CD4-positive, alpha-beta T cell treated with Interferon gamma for 1 hour (primary cell): ENCODE measurements around the gene RILPL1.
A peak's percentile ranks its signal among the peaks of the same experiment; 100 is the strongest.
"Not testable (repeated sequence)": the region's sequence is repeated elsewhere in the genome, so short reads cannot be mapped to it uniquely, and the experiment has no call there.

Experiments used
- DNase-seq: peaks from one replicate; pipeline ENCODE4 v3.0.0-alpha.2; 2020

The RILPL1 gene, protein sequence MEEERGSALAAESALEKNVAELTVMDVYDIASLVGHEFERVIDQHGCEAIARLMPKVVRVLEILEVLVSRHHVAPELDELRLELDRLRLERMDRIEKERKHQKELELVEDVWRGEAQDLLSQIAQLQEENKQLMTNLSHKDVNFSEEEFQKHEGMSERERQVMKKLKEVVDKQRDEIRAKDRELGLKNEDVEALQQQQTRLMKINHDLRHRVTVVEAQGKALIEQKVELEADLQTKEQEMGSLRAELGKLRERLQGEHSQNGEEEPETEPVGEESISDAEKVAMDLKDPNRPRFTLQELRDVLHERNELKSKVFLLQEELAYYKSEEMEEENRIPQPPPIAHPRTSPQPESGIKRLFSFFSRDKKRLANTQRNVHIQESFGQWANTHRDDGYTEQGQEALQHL

DNA sequence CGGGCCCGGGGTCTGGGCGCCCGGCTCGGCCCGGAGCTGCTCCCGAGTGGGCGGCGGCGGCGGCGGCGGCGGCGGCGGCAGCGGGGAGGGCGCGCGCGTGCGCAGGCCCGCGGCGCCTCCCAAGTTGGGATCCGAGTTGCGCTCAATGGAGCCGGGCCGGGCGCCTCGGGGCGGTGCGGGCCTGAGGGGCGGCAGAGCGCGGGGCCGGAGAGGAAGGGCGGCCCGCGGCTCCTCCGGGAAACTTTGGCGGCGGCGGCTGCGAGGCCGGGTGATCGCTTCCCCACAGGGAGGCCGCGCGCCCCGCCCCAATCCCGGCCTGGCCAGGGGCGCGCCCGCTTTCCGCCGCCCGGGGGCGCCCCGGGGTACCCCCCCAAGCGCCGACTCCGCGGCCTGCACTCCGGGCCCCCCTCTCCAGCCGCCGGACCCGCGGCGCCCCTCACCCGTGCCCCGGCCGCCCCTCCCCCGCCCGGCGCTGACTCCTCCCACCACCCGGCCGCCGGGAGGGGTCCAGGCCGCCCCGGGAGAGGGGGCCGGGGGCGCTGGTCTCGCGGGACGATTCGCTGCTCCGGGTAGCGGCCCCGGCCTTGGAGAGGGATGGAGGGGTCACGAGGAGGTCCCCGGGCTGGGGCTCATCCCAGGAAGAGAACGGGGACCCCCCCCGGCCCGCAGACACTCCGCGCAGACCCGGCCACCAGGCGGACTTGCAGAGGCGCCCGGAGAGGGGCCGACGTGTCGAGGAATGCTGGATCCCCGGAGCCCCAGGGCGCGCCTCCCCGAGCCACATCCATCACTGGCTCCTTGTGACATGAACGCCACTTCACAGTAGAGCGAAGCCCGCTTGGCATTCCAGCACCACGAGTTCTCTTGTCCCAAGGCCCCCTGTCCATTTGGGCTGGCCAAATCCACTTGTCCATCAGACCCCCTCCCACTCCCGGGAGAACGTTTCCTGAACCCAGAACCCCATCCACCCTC is at the start of gene RILPL1:
RILPL1 (minus strand) TSS at position 48 of the 972 bp plus-strand sequence. CDS start 237 bp downstream, outside the sequence.
- peak; percentile 18 for DNase-seq

DNA sequence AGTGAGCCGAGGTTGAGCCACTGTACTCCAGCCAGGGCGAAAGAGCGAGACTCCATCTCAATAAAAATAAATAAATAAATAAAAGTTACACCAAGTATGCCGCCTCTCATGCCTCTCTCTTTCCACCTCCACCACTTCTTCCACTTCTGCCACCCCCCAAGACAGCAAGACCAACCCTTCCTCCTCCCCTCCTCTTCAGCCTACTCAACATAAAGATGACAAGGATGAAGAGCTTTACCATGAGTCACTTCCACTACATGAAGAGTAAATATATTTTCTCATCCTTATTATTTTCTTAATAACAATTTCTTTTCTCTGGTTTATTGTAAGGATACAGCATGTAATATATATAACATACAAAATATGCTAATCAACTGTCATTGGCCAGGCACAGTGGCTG is 47.3 kb upstream of the RILPL1 start:
- DNase-seq, result no peak

DNA sequence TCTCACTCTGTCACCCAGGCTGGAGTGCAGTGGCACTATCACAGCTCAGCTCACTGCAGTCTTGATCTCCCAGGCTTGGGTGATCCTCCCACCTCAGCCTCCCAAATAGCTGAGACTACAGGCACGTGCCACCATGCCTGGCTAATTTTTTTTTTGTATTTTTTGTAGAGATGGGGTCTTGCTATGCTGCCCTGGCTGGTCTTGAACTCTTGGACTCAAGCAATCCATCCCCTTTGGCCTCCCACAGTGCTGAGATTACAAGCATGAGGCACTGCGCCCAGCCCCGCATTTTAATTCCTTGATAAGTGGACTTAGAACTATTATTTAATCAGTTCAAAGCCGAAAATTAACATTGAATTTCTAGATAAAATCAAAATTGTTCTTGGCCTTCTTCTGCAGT is 45.3 kb upstream of the RILPL1 start:
- not testable (repeated sequence) for DNase-seq

DNA sequence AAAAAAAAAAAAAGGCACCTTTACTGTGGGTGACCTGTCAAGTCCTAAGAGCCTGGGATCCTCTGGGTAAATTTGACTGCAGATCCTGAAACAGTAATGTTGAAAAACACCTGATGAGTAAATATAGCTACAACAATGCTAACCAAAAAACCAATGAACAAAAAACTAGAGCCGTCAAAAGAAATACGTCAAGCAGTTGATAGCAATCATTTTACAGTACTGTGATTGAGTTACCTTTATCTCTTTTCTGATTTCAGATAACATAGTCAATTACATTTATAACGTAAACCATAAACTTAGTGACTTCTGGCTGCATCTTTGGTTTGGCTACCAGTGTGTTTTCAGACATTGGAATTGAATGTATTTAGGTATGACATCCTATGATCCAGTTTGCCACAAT is 44.7 kb upstream of the RILPL1 start:
- DNase-seq, result no peak

DNA sequence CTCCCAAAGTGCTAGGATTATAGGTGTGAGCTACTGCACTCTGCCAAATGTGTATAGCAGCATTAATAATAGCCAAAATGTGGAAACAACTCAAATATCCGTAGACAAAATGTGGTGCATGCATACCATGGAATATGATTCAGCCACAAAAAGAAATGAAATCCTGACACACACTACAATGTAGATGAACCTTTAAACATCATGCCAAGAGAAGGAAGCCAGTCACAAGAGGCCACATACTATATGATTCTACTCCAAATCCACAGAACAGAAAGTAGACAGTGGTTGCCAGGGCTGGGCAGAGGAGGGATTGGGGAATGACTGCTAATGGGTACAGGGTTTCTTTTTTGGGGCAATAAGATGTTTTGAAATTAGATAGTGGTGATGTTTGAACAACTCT is 43.1 kb upstream of the RILPL1 start:
- no peak for DNase-seq

DNA sequence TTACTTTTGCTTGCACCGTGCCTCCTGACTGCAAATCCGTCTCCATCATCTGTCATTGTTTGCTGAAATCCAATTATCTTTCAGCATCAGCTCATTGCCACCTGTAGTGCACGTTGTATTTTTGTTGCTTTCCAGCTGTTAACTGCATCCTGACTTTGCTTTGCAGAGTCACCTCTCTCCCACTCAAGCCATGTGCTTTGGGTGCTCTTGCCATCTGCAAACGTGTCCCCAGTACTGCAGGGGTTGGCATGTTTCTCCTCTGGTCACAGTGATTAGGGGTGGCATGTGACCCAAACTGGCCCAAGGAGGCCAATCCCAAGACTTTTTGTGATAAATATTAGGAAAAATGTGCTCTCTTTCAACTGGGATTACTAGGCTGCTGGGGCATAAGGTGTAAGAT is 40.4 kb upstream of the RILPL1 start:
- DNase-seq, result no peak

DNA sequence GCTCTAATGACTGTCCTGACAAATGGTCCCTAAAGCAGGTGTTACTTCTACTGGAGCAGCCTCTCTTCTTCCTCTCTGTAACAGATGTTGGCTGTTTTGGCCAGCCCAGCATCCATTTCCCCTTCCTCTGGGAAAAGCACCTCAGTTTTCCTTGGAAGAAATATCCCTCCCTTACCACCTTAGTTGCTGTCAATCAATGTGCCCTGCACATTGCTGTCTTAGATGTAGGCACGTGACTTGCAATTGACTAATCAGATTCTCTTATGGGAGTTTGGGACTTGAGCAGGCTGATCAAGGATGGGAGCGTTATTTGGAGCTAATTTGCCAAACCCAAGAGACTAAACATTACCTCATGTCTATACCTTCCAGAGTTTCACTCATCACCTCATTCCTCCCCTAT is 38.9 kb upstream of the RILPL1 start:
- no peak for DNase-seq

DNA sequence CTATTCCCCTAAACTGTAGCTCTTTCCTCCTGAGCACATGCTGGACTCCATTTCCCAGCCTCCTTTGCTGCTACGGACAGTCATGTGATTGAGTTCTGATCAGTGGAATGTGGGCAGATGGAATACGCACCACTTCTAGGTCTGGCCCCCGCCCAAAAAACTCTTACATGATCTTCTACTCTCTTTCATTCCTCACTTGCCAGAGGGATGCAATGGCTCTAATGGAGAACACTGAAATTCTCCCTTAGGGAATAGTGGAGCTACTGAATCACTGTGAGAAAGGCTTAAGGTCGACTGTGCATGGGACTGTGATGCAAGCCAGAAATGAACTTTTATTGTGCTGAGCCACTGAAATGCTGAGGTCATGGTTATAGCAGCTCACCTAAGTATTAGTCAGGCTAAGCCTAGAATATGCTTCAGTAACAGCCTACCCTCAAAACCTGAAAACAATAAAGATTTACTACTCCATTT is 37.9 kb upstream of the RILPL1 start:
- no peak for DNase-seq

DNA sequence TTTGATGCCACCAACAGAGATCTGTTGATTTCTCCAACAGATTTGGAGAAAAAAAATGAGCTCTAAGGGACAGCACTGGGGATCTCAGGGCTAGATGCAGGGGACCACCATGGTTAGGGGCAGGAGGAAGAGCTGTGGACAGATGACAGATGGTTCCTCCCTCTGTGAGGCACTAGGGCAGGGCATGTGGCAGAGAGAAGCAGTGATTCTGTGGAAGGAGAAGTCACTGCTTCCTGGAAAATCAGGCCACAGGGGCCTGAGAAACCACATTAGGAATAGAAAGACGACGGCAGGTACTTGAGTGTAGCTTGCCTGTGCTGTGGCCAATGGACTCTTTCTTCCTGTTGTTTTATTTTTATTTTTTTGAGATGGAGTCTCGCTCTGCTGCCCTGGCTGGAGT is 25.9 kb upstream of the RILPL1 start:
- no peak for DNase-seq

DNA sequence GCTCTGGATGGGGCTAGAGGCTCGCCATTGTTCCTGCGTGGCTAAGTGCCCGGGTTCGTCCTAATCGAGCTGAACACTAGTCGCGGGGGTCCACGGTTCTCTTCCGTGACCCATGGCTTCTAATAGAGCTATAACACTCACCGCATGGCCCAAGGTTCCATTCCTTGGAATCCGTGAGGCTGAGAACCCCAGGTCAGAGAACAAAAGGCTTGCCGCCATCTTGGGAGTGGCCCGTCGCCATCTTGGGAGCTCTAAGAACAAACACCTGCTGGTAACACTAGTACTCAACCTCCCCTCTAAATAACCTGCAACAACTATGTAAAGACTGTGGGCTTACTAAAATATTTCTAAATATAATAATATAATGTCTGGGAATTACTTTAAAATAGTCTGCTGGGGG is 25.0 kb upstream of the RILPL1 start:
- DNase-seq, result not testable (repeated sequence)

DNA sequence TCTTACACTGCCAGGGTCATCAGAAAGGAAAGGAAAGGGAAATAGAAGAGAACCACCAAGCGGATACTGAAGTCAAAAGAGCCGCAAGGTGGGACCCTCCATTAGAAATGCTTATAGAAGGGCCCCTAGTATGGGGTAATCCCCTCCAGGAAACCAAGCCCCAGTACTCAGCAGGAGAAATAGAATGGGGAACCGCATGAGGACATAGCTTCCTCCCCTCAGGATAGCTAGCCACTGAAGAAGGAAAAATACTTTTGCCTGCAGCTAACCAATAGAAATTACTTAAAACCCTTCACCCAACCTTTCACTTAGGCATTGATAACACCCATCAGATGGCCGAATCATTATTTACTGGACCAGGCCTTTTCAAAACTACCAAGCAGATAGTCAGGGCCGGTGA is 21.3 kb upstream of the RILPL1 start:
- not testable (repeated sequence) for DNase-seq

DNA sequence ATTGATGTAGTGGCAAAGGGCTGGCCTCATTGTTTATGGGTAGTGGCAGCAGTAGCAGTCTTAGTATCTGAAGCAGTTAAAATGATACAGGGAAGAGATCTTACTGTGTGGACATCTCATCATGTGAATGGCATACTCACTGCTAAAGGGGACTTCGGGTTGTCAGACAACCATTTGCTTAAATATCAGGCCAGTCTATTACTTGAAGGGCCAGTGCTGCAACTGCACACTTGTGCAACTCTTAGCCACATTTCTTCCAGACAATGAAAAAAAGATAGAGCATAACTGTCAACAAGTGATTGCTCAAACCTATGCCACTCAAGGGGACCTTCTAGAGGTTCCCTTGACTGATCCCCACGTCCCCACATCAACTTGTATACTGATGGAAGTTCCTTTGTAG is 20.6 kb upstream of the RILPL1 start:
- not testable (repeated sequence) for DNase-seq

DNA sequence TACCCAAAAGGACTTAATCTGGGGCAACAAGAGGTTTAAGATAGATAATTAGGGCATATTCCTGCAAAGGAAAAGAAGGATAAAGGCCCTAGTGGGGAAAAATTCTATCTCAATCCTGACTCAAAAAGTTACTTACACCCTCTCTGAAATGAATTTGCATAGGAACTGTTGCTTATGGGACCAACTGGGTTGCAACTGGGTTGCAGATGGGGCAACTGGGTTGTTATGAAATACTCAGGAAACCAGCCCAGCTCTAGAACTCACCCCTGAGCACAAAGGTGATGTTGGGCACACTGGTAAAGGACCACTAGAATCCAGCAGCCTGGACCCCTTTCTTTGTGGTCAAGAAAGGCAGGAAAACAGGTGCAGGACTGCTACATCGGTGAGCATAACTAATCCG is 17.2 kb upstream of the RILPL1 start:
- no peak for DNase-seq

DNA sequence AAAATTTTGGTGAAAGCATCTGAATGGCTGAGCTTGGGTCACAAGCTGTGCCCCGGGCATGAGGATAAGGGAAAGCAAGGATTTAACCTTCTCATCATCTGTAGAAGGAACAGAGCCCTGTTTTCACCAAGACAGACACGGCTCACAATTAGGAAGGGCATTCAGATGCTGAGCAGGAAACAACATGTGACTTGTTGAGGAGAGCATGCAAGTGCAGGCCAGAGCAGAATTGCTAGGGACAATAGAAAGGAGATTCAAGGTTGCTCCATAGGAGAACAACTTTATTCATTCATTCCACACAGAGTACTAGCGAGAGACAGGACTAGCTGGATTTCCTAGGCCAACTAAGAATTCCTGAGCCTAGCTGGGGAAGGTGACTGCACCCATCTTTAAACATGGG is 14.6 kb upstream of the RILPL1 start:
- no peak for DNase-seq

DNA sequence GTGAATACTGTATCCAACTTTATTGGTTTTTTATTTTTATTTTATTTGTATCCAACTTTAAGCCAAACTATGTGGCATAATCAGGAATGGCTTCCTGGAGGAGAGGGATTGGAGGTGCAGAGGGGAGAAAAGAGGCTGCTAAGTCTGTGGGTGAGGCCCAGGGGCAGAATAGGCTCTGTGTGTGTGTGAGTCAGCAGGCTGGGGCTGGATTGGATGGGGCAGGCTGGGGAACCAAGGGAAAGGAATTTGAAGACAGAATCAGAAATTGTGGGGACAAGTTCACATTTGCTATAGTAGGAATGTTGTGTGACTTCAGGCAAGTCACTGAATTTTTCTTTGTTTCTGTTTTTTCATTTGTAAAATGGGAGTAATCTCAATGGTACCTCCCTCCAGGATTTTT is 12.8 kb upstream of the RILPL1 start:
- no peak for DNase-seq

DNA sequence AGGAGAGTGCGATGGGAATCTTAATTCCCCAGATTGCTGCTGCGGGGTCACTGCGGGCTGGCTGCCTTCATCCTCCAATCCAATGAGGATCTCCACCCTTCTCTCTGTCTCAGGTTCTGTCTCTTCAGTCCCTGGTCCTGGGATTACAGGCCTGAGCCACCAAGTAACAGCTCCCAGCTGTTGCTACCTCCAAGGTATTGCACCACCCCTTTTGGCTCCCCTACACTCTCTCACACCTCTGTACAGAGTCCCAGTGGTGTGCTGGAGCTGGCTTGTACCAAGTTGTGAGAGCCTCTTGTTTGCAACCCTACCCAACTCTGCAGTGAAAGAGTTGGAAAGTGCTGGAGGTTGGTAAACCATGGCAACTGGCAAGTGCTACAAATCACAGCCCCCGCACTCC is 10.0 kb upstream of the RILPL1 start:
- DNase-seq, result no peak

DNA sequence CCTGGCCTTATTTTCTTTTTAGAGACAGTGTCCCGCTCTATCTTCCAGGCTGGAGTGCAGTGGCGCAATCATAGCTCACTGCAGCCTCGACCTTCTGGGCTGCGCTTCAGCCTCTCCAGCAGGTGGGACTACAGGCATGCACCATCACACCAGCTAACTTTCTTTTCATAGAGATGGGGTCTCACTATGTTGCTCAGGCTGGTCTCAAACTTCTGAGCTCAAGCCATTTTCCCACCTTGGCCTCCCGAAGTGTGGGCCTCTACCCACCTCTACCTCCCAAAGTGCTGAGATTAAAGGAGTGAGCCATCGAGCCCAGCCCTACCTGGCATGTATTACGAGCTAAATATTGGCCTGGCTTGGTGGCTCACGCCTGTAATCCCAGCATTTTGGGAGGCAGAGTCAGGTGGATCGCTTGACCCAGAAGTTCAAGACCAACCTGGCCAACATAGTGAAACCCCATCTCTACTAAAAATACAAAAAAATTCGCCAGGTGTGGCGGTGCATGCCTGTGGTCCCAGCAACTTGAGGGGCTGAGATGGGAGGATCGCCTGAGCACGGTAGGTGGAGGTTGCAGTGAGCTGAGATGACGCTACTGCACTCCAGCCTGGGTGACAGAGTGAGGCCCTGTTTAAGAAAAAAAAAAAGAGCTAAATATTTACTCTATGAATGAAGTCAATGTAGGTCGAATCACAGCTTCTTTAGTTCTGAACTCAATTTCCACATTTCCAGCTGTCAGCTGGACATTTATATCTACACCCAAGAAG is 7.6 kb upstream of the RILPL1 start:
- DNase-seq, result no peak

DNA sequence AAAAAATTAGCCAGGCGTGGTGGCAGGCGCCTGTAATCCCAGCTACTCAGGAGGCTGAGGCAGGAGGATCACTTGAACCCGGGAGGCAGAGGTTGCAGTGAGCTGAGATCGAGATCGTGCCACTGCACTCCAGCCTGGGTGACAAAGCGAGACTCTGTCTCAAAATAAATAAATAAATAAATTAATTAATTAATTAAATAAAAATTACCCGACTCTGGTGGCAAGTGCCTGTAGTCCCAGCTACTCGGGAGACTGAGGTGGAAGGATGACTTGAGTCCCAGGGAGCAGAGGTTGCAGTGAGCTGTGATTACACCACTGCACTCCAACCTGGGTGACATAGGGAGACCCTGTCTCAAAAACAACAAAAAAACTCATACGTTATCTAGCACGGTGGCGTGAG is 2.4 kb upstream of the RILPL1 start:
- DNase-seq, result not testable (repeated sequence)

DNA sequence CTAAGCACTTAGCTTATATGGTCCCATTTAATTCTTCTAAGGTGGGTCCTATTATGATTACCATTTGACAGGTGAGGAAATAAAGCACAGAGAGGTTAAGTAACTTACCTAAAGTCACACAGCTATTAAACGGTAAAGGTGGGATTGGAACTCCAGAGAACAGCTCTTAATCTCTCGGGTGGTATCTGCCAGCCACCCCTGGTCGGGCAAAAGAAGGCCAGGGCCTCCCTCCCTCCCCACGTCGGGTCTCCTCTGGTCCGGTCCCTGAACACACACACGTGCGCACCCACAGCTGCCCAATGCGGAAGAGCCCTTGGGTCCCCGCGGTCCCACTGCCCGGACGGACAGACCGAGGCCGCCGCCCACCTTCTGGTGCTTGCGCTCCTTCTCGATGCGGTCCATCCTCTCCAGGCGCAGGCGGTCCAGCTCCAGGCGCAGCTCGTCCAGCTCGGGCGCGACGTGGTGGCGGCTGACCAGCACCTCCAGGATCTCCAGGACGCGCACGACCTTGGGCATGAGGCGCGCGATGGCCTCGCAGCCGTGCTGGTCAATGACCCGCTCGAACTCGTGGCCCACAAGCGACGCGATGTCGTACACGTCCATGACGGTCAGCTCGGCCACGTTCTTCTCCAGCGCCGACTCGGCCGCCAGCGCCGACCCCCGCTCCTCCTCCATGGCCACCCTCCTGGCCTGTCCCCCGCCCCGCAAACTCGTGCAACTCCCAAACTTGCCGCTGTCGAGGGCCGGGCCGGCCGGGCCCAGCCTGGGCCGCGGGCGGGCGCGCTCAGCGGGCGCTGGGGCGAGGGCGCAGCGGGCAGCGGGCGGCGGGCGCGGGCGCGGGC is 490 bp downstream of the RILPL1 start:
- no peak for DNase-seq

DNA sequence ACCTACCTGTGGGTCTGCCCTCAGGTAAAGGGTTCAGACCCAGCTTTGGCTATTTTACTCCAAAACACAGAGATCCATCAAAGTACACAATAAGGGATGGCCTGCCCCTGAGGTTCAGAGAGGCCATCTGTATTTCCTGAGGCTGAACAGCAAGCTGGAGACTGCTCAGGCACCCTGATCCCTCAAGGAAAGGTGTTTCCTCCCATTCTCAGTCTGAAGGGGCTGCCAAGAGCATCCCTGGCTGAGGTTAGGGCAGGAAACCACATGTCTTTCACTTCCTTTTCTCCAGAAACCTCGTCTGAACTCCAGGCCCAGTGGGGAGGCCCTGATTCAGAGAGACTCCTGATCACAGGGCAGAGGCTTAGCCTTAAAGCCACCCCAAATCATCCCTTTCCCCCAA is 1.5 kb downstream of the RILPL1 start:
- DNase-seq, result peak; percentile 40

DNA sequence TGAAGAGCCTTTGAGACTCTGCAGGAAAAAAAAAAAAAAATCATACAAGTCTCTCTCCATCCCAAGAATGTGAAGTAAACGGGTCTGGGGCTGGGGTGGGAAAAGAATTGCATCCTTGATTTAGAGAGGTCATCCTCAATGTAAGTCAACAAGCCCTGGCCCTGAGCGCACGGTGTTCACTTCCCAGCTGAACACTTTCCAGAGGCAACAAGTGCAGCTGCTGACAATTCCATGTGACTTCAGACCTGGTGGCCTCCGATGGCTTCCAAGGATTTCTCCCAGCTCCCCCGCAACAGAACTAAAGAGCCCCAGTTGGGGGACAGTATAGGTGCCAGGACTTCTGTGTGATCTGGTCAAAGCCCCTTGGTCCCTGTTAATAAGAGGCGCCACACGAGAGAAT is 2.4 kb downstream of the RILPL1 start:
- DNase-seq, result no peak

DNA sequence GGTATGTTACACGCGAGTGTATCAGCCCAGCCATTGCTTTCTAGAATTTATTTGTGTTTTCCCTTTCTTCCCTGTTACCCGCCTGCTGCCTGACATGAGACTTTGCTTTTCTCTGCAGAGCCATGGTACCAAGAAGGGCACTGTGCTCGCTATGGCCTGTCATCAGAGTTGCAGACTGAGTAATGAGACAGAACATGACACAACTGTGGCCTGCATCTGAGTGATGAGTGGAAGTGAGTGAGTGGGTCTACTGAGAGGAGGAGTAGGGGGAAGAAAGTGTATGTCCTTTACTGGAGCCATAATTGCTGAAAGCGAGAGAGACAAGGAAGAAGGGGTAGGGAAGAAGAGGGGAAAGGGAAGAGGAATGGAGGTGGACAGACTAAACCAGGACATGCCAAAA is 2.9 kb downstream of the RILPL1 start:
- no peak for DNase-seq
